NAMALWA (cell line): Measurements from ENCODE around the gene PSPN.
"Not testable (repeated sequence)": the region's sequence is repeated elsewhere in the genome, so short reads cannot be mapped to it uniquely, and the experiment has no call there.

Experiments
- DNase-seq: peaks from one replicate; pipeline ENCODE4 v3.0.0-alpha.2; 2015; ENCODE audit warnings: low spot score

PSPN gene

DNA sequence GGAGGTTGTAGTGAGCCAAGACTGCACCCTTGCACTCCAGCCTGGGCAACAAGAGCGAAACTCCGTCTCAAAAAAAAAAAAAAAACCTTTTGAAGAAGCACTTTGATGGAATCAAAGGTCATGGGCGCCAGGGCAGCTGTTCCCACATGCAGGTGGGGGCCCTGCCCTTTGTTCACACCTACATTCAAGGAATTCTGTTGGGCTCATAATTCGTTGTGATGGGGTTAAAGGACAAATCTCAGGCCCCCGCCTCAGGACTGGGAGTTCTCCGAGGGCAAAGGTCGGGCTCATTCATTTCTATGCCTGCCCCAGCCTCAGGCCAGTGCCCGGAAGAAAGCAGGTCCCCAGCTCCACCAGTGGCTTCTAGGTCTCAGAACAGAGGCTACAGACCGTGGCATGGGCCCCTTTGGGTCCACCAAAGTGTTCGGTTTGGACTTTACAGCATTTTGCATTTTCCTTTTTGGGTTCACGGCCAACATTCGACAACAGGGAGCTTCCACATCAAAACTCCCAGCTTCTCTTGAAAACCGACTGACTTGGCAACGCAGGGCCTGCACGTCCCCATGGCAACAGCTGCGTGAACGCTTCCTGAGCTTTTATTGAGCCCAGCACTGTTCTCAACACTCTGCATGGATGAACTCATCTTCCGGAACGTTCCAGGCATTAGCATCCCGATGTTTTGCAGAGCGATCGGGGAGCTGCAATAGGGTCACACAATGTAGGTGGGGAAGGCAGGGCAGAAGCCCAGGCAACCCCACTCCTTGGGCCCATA lies 27.3 kb upstream of the PSPN start:
- no peak for DNase-seq

DNA sequence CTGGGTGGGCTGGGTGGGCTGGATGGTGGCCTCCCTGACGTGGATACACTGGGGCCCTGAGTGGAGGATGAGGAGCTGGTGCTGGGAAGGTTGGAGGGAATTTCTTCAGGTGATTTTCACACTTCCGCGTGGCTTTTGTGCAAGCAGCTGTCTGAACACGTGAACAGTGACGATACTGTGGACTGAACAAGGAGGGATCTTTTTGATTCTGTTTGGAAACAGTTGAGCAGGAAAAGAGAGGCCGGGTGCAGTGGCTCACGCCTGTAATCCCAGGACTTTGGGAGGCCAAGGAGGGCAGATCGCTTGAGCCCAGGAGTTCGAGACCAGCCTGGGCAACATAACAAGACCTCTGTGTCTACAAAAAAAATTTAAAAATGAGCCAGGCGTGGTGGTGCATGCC lies 26.3 kb upstream of the PSPN start:
- DNase-seq, result no peak

DNA sequence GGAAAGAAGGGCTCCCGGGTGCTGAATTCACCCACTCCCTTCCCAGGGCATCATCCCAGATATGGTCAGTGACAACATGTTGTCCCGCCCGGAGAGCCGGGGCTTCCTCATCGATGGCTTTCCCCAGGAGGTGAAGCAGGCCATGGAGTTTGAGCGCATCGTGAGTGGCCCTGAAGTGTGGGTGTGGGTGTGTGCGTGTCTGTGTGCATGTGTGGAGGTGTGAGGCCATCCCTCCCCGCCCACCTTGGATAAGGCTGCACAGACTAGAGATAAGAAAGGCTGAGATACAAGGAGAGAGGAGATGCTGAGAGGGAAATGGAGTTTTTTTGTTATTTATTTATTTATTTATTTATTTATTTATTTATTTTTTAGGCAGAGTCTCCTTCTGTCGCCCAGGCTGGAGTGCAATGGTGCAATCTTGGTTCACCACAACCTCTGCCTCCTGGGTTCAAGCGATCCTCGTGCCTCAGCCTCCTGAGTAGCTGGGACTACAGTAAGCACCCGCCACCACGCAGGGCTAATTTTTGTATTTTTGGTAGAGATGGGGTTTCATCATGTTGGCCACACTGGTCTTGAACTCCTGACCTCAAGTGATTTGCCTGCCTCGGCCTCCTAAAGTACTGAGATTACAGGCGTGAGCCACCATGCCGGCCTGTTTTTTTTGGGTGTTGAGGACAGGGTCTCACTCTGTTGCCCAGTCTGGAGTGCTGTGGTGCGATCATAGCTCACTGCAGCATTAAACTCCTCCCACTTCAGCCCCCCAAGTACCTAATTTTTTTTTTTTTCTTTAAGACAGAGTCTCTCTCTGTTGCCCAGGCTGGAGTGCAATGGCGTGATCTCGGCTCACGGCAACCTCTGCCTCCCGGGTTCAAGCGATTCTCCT lies 24.6 kb upstream of the PSPN start:
- not testable (repeated sequence) for DNase-seq

DNA sequence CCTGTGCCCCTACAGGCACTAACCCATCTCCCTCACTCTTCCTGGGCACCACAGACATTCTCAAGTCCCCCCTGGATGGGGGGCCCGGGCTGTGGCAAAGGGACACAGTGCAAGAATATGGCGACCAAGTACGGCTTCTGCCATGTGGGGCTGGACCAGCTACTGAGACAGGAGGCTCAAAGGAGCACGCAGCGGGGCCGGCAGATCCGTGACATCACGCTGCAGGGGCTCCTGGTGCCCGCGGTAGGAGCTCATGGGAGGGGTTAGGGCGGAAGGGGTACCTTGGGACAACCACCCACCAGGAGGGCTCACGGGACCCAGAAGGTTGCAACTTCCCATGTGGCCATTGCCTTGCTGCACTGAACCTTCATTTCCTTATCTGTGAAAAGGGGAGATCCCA lies 20.6 kb upstream of the PSPN start:
- no peak for DNase-seq

DNA sequence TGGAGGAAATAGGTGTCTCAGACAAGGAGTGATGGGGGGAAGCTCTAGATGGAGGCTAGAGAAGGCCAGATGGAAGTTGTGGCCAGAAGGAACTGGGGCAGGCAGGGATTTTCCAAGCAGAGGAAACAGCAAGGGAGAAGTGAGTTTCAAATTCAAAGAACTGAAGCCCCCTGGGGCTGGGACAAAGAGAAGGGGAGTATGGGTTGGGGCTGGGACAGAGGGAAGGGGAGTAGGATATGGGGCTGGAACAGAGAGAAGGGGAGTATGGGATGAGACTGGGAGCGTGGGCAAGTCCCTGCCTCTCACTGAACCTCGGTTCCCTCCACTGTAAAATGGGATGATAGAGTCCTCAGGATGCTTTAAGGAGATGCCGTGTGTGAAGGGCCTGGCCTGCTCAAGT lies 19.1 kb upstream of the PSPN start:
- DNase-seq, result no peak

DNA sequence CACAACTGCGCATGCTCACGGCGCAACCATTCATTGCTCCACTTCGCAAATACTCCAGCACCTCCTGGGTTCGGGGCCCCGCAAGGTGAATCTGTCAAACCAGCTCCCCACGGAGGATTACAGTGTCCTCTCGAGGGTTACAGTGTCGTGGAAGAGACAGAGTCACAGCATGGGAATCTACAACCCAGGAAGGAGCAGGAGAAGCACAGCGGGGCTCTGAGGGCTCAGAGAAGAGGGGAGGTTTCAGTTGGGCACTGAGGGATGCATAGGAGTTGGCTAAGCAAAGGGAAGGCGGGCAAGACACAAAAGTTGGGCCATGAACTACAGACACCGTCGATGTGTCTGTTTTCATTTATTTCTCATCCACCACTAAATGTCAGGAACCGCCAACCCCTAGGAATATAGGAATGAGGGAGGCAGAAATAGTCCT lies 18.3 kb upstream of the PSPN start:
- peak; percentile 87 for DNase-seq

DNA sequence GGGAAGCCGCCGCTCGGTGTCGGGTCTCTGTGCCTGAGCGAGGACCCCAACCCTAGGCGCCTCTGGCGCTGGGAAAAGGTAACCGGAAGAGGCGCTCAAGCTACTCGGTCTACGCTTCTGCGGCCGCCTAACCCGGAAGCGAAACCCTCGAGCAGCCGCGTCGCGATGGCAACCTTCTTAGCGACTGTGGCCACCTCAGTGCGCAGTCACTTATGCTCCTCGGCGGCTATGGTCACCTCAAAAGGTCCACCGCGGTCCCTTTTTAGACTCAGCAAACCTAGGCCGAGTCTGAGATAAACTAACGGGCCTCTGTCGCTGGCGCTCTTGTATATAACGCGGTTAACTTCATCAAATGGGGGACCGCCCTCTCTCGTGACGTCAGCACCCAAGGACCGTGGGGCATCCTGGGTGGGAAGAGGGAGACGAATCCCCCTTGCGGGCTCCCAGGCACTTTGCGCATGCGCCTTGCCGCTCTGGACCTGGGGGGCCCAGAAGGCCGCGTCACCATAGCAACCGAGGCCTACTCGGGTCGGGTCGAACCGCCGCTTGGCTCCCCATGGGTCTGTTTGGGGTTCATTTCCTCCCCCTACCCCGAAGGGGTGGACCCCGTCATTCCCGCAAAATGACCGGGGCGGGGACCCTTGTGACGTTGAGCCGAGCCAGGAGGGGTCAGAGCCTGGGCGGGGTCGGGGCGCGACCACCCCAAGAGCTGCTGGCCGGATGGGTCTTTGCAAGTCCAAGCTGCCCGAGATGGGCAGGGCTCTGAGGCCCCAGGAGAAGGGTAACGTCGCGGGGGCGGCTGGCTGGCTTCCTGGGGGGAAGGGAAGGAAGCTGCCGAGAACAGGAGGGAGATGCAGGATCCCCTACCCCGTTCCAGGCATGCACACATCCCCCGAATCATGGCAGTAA lies 17.6 kb upstream of the PSPN start, which contains the start of gene GTF2F1:
GTF2F1 (minus strand) TSS at position 91 of the 909 bp plus-strand sequence. CDS start 169 bp downstream, outside the sequence.
- peak; percentile 98 for DNase-seq

DNA sequence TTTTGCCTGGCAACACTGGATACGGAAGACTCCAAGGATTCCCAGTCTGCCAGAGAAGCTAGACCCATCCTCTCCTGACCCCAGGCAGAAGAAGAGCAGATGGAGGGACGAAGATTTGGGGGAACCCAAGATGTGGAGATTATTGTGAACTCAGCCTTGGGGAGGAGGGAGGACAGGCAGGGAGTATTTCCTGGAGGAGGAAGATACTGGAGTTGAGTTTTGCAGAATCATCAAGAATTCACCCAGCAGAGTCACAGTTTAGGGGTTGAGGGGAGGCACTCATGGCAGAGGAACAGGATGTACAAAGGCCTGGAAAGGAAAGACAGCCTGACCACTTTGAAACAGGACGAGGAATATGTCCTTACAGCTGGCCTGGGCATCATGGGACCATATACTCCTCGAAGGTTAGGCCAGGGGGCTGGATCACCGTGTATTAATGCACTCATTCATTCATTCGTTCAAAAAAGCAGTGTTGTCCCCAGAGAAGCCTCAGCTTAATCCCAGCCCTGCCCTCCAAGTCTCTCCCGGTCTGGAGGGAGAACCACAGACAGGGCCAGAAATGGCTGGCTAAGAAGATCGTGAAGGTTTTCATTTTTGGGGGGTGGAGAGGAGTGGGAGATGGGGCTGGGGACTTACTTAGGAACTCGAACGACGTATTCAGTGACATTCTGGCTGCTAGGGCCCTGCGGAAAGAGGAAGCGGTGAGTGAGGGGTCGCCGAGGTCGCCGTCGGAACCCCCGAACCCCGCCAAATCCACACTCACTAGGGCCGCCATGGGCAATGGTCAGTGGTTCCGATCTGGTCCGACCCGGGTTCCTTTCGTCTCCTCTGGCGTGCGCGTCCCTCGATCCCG lies 16.7 kb upstream of the PSPN start:
- DNase-seq, result no peak

DNA sequence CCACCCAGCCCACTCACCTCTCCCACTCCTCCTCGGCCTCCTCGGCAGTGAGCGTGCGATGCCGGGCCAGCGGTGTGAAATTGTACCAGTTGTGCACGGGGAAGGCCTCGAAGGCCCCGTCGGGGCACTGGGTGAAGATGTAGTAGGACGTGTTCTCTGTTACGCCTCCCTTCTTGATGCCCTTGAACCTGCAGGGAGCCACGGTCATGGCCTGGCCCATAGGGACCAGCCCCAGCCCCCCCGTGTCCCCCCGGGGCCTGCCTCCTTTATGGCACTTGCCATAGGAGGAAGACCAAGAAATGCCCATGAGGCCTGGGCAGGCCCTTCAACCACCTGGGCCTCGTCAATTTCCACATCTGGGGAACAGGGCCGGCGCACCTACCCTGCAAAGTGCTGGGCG lies 11.6 kb upstream of the PSPN start:
- DNase-seq, result no peak

DNA sequence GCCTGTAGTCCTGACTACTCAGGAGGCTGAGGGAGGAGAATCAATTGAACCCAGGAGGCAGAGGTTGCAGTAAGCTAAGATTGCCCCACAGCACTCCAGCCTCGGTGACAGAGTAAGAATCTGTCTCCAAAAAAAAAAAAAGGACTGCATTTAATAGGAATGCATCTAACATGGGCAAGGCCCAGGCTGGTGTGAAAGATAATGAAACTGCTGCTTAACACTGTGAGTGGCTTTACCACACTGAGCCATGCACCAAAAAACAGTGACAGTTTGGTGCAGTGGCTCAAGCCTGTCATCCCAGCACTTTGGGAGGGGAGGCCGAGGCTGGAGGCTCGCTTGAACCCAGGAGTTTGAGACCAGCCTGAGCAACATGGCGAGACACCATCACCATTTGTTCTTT lies 8.6 kb upstream of the PSPN start:
- DNase-seq, result no peak

DNA sequence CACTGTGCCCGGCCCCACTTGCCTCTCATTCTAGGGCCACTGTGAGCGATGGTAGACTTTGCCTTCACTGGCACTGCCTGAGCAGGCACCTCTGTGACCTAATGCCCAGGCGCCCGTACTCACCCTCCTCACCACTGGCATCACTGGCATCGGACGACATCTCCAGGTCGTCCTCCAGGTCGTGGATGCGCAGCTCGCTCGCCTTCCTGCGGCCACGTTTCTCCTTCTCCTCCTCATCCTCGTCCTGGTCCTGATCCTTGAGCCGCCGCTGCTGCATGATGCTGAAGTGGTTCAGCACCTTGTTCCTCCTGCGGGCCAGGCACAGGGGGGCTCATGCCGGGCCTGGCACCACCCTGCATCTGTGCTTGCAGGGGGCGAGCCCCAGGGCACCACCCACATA lies 7.5 kb upstream of the PSPN start:
- no peak for DNase-seq

DNA sequence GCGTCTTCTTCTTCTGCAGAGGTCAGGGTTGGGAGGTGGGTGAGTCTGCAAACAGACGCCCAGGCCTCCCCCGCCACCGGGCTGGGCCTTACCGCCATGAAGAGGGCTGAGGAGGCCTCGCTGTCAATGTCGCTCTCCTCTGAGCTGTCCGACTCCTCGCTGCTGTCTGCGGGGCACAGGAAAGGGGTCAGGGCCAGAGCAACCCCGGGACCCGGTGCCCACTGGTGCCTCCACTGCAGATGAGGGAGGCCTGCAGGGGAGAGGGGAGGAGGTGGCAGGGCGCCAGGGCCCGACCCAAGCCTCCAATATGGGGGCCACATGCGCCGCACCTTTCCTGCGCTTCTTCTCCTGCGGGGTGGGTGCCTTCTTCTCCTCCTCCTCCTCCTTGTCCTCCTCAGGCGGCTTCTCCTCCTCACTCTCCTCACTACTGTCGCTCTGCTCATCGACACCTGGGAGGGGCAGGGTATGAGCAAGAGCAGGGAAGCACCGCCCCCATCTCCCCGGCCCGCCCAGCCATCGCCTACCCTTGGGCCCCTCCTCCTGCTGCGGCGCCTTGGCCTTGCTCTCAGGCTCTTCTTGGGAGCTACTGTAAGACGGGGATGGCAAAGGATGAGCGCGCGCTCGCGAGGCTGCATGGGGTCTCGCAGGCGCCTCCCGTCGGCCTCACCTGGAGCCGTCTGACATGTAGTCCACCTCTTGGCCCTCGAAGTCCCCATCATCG lies 5.5 kb upstream of the PSPN start:
- no peak for DNase-seq

DNA sequence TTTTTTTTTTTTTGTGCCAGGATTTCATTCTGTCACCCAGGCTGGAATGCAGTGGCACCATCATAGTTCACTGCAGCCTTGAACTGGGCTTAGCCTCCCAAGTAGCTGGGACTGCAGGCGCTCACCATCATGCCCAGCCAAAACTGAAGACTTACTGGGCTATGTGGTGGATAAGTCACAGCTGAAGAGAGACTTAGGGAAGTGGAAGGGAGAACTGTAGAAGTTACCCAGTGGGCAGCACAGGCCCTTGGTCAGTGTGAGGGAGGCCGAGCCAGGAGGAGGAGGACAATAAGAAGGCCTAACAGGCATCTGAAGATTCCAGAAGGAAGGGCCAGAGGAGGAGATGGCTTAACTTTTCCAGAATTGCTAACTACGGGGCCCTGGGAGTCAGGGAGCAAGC lies 4.0 kb upstream of the PSPN start:
- no peak for DNase-seq

DNA sequence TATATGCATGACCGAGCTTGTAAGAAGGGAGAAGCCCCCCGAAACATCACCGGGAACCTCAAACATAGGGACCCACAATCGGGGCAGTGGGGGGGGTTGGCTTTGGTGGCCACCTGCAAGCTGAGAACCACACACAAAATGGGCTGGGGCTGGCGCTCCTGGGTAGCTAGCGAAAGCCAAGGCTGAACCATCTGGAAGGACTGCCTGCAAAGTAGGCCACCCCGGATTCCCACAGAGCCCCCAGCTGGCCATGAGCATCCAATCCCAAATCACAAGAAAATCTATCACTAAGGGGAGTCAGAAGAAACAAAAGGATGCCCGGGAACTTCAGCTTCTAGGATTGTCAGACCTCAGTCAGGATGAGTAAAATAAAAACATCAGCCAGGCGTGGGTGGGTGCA lies 2.8 kb upstream of the PSPN start:
- DNase-seq, result no peak

DNA sequence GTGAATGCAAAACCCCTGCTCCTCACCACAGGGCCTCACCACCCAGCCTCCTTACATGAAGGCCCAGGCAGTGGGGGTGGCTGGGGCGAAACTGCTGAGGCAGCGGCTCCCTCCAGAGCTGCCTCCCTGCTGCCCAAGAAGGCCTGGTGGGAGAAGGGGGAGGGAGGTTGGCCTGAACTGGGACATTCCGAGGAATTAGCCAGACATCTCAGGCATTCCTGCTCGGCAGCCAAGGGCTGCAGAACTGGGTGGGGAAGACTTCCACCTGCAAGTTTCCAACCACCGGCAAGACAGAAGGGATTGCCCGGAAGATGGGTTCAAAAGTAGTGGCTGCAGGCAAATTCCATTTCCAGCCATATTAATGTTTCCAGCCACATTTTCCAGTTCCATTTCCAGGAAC lies 2.3 kb upstream of the PSPN start:
- no peak for DNase-seq

DNA sequence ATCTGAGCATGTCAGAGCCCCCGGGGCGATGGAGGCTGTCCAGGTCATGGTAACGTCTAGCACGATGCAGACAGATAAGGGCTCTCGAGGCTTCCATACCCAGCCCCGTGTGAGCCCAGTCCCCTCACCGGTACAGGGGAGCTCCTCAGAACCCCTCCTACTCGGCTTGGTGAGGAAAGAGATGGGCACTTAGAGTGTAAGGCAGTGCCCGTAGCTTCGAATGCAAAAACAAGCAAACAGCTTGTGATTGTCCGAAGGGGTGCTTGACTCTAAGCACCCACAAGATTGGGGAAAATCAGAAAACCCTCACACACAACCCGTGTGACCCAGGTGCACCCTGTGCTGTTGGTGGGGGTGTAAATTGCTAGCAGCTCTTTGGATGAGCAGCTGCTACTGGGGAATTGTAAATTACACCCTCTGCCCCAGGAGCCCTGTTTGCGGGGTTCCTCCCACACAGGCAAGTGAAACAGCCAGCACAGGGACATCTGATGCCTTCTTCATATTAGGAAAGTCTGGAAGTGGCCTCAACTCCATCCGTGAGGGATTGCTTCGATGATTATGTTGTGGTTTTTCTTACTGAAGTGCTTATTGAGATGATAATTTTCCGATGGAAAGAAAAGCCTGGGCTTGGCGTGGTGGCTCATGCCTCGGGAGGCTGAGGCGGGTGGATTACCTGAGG lies 918 bp upstream of the PSPN start:
- DNase-seq, result no peak

DNA sequence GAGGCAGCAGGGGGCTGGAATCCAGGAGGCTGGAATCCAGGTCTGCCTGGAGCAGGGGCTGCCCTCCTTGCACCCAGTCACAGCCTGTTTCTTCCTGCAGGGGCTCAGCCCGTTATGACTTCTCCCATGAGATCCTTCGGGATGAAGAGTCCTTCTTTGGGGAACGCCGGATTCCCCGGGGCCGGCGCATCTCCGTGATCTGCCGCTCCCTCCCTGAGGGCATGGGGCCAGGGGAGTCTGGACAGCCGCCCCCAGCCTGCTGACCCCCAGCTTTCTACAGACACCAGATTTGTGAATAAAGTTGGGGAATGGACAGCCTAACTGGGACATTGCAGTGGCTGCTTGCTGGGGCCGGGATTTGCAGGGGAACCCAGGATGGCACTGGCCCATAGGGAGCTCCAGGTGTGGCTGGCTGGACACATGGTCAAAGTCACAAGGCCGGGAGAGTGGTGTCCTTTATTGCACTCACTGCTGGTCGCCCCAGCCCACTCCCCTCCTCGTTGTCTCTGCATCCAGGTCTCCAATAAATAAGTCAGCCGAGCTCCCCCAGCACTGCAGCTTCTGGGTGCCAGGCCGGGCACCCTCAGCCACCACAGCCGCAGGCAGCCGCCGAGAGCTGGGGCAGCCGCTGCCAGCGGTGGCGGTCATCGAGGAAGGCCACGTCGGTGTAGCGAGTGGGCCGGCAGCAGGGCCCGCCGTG lies 872 bp downstream of the PSPN start:
- DNase-seq, result no peak

DNA sequence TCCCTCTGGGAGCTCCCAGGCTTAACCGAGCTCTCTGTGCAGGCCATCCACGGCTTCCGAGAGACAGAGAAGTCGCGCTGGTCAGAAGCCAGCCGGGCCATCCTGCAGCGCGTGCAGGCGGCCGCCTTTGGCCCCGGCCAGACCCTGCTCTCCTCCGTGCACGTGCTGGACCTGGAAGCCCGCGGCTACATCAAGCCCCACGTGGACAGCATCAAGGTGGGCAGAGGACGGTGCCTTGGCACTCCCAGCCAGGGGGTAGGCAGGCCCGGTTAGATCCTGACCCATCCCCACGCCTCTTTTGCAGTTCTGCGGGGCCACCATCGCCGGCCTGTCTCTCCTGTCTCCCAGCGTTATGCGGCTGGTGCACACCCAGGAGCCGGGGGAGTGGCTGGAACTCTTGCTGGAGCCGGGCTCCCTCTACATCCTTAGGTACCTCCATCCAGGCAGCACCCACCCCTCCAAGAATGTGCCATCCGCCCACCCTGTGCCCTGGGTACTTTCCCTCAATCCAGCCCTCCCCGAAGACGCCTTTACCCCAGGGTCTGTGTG lies 1.5 kb downstream of the PSPN start:
- DNase-seq, result no peak

DNA sequence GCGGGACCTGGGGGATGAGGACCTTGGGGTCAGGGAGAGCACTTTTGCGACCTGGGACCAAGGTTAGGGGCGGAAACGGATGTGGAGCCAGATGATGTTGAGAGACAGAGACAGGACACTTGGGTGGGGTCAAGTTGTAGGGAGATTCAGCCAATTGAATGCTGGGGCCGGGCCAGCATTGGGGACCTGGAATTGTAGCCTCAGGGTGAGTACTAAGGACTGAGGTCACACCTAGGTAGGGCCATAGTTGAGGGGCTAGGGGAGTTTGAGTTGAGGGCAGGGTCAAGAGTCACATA lies 2.0 kb downstream of the PSPN start:
- no peak for DNase-seq
